DMS153 treated with DMSO at 0.1 percent for 48 hours (cell line): ENCODE measurements around the gene FOXJ3.

Experiments
- DNase-seq: peaks from one replicate; lab custom pipeline; 2025; ENCODE audit not compliant: unreplicated experiment; lab: John Stamatoyannopoulos, UW

The FOXJ3 gene

GRCh38 chr1:42334240-42335049 lies 590 bp downstream of the FOXJ3 start:
- peak; percentile 90 for DNase-seq

GRCh38 chr1:42333662-42334239 lies 1.3 kb downstream of the FOXJ3 start:
- DNase-seq: no peak

- no peak for DNase-seq
Observed at GRCh38 chr1:42332877-42333276, 2.2 kb downstream of the FOXJ3 start.

GRCh38 chr1:42330215-42330614 lies 4.8 kb downstream of the FOXJ3 start:
- no peak for DNase-seq

GRCh38 chr1:42328916-42329496 lies 6.0 kb downstream of the FOXJ3 start:
- no peak for DNase-seq

- no peak for DNase-seq
Observed at GRCh38 chr1:42328047-42328625, 6.9 kb downstream of the FOXJ3 start.

- DNase-seq: no peak
Observed at GRCh38 chr1:42325014-42325402, 10.0 kb downstream of the FOXJ3 start.

- DNase-seq: no peak
Observed at GRCh38 chr1:42324398-42325013, 10.5 kb downstream of the FOXJ3 start.

- DNase-seq: no peak
Observed at GRCh38 chr1:42323551-42323950, 11.5 kb downstream of the FOXJ3 start.

GRCh38 chr1:42322577-42322976 lies 12.5 kb downstream of the FOXJ3 start:
- DNase-seq: no peak

- DNase-seq: no peak
Observed at GRCh38 chr1:42321731-42322130, 13.3 kb downstream of the FOXJ3 start.

GRCh38 chr1:42320708-42321107 lies 14.3 kb downstream of the FOXJ3 start:
- no peak for DNase-seq

GRCh38 chr1:42319871-42320484 lies 15.1 kb downstream of the FOXJ3 start:
- DNase-seq: peak; percentile 56

- no peak for DNase-seq
Observed at GRCh38 chr1:42319128-42319851, 15.7 kb downstream of the FOXJ3 start.

GRCh38 chr1:42318601-42319000 lies 16.4 kb downstream of the FOXJ3 start:
- no peak for DNase-seq

- DNase-seq: no peak
Observed at GRCh38 chr1:42317308-42317707, 17.7 kb downstream of the FOXJ3 start.

- no peak for DNase-seq
Observed at GRCh38 chr1:42316292-42316691, 18.7 kb downstream of the FOXJ3 start.

GRCh38 chr1:42315500-42315899 lies 19.5 kb downstream of the FOXJ3 start:
- DNase-seq: no peak

GRCh38 chr1:42313970-42314369 lies 21.1 kb downstream of the FOXJ3 start:
- no peak for DNase-seq

GRCh38 chr1:42312576-42313212 lies 22.3 kb downstream of the FOXJ3 start:
- no peak for DNase-seq
